GM13976 (cell line): ENCODE data around the gene DNAH1.
"Not testable (repeated sequence)": the region's sequence is repeated elsewhere in the genome, so short reads cannot be mapped to it uniquely, and the experiment has no call there.

Experiments used
- DNase-seq: peaks from one replicate; pipeline ENCODE4 v3.0.0; 2012; ENCODE audit warnings: low spot score
- in situ Hi-C: fragments of 300-500 bp; cut with MboI; formaldehyde crosslinking; loops from one replicate; pipeline ENCODE4 v1.12.0; 2022; ENCODE audit warnings: low sequenced_read_pairs, mixed read lengths, inconsistent platforms; ENCODE audit not compliant: unreplicated experiment
- TF ChIP-seq, protein P1 (sequence below): IDR thresholded peaks from 2 replicates; pipeline ENCODE4 v1.5.1; 2012; ENCODE audit warnings: borderline replicate concordance, mild to moderate bottlenecking; ENCODE audit not compliant: insufficient read depth; ENCODE audit errors: extremely low read depth, missing control alignments, control extremely low read depth

DNAH1 gene

DNA sequence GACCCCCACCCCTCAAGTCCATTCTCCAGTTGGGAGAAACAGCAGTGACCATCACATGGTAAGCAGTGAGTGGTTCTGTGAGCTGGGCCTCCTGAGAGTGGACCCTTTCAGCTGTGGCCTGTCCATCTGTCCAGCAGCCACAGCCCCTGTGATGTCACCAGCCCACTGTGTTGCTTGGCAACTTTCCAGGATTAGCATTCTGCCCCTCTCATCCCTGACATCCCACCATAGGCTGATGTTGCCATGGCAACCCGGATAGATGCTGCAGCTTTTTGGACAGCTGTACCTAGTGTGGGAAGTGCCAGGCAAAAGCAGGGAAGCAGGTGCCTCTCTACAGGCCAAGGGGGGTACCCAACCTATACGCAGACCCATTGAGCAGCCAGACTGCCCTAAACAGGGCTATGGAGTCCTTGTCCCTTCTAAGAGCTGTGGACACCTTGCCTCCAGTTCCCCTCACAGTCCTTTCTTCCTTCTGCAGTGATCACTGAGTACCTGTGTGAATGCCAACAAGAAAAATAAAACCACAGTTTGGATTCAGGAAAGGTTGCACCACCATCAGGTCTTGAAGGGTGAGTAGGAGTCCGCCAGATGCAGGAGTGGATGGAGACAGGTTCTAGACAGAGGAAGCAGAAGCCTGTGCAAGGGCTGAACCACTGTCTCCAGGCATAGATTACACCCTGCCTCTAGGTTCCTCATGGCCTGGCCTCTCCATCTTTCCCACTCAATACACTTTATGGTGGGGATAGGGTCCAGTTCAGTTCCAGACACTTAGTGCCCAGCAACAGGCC is at the start of gene DNAH1:
TSS of gene DNAH1 (plus strand) at position 343 of the 788 bp plus-strand sequence. CDS start 6,124 bp downstream, outside the sequence.
- TF ChIP-seq, protein P1, sequence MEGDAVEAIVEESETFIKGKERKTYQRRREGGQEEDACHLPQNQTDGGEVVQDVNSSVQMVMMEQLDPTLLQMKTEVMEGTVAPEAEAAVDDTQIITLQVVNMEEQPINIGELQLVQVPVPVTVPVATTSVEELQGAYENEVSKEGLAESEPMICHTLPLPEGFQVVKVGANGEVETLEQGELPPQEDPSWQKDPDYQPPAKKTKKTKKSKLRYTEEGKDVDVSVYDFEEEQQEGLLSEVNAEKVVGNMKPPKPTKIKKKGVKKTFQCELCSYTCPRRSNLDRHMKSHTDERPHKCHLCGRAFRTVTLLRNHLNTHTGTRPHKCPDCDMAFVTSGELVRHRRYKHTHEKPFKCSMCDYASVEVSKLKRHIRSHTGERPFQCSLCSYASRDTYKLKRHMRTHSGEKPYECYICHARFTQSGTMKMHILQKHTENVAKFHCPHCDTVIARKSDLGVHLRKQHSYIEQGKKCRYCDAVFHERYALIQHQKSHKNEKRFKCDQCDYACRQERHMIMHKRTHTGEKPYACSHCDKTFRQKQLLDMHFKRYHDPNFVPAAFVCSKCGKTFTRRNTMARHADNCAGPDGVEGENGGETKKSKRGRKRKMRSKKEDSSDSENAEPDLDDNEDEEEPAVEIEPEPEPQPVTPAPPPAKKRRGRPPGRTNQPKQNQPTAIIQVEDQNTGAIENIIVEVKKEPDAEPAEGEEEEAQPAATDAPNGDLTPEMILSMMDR, result no peak
- in situ Hi-C loops, result no loop called here
- DNase-seq, result no peak

DNA sequence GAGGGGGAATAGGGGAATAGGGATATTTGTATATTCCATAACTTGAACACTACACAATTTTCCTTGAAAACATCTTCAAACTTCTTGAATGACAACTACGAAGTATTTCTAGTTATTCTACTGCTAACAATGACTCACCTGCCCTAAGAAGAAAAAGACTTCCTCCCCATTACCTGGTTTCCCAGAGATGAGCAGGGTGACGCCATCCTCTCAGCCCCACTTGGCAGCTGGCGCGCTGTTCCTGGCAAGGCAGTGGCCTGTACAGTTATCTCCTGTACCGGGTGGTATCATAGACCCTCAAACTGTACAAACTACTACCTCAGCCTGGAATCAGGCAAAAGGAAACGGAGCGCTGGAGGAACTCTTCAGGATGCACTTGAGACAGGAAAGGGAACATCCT is 48.1 kb upstream of the DNAH1 start:
- TF ChIP-seq, protein P1, result no peak
- no peak for DNase-seq
- in situ Hi-C loops, result no loop called here

DNA sequence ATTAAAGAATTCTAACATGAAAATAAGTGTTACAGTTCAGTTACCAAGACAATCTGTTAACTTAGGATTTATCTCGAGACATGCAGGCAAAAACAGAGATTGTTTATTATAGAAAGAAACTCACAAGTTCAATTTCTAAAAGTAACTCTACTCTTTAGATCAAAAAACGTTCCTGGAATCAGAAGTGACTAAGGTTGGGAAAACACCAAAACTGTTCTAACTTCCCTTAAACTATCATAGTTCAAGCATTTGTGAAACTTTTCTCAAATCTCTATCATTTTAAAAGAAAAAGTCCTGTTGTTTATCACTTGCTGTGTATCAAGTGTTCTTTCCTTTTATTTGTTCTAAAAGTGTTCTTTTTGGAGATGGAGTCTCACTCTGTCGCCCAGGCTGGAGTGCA is 46.3 kb upstream of the DNAH1 start:
- in situ Hi-C loops, result no loop called here
- TF ChIP-seq, protein P1, result no peak
- DNase-seq, result no peak

DNA sequence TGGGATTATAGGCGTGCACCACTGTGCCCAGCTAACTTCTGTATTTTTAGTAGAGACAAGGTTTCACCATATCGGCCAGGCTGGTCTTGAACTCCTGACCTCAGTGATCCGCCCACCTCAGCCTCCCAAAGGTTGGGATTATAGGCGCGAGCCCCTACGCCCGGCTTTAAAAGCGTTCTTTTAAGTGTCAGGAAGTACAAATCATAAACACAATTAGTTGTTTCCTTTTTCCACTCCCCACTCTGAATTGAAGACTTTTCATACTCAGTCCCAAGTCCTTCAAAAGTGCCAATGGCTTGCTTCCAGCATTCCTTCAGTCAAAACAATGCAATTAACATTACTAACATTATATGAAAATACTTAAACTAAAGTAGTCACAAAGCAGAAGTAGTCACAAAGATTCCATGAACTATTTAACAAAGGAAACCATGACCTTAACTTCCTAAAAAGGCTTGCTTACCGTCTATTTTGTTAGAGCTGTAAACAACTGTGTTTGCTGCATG is 45.8 kb upstream of the DNAH1 start:
- TF ChIP-seq, protein P1, result no peak
- DNase-seq, result no peak
- in situ Hi-C loops, result no loop called here

DNA sequence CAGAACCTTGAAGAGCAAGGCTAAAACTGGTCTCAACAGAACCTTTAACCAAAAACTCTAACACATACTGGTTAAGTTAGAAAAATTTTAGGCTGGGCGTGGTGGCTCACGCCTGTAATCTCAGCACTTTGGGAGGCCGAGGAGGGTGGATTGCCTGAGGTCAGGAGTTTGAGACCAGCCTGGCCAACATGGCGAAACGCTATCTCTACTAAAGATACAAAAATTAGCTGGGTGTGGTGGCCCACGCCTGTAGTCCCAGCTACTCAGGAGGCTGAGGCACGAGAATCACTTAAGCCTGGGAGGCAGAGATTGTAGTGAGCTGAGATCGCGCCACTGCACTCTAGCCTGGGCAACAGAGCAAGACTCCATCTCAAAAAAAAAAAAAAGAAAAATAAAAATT is 43.9 kb upstream of the DNAH1 start:
- in situ Hi-C loops, DNase-seq: not testable (repeated sequence)

DNA sequence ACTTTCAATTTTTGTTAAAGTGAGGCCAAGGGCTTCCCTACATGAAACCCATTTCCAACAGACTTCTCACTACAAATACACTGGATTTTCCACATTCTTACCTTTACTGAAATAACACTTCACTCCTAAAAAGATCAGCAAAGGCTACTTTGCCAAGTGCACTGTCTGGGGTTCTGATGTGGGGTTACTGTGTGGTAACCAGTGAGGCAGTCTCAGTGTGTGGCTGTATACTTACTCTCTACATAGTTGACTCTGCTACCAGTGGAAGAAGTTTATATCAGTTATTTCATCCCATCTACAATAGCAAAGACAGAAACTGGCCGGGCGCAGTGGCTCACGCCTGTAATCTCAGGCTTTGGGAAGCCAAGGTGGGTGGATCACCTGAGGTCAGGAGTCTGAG is 43.3 kb upstream of the DNAH1 start:
- in situ Hi-C loops, result no loop called here
- no peak for DNase-seq
- TF ChIP-seq, protein P1, result no peak

DNA sequence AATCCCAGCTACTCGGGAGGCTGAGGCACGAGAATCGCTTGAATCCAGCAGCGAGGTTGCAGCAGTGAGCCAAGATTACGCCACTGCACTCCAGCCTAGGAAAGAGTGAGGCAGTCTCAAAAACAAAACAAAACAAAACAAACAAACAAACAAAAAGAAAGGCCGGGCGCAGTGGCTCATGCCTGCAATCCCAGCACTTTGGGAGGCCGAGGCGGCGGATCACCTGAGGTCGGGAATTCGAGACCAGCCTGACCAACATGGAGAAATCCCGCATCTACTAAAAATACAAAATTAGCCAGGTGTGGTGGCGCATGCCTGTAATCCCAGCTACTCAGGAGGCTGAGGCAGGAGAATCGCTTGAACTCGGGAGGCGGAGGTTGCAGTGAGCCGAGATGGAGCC is 41.3 kb upstream of the DNAH1 start:
- DNase-seq, in situ Hi-C loops: not testable (repeated sequence)
